MCF 10A (cell line): ENCODE data around the gene CKAP5. TPM values are rescaled to one million over a fixed set of nuclear protein-coding genes. Genes with fewer than 3 reads are reported as not detected.

ENCODE experiments used
- BruUV-seq: library from RNA; stranded (reverse); fragments of 400-500 nt; replicated peaks from 2 replicates; lab custom pipeline; 2021; lab: Mats Ljungman, UMichigan
- CTCF ChIA-PET: fragments of 300-600 bp; sonication (Branson Sonifier 250); formaldehyde crosslinking; extraction: SDS; loops from one replicate; lab custom pipeline; 2021; ENCODE audit warnings: antibody characterized with exemption, inconsistent platforms; lab: Yijun Ruan, JAX
- POLR2A ChIA-PET: fragments of 300-600, 350-650 bp; sonication (Branson Sonifier 250); formaldehyde crosslinking; extraction: SDS; loops from one replicate; lab custom pipeline; 2020; ENCODE audit warnings: antibody characterized with exemption, inconsistent platforms; lab: Yijun Ruan, JAX
- DNase-seq: peaks from one replicate; pipeline ENCODE4 v3.0.0-alpha.2; 2018; ENCODE audit not compliant: unreplicated experiment
- H3K27ac Mint-ChIP-seq: one replicate; pipeline ENCODE4 v1.8.0; 2022; ENCODE audit warnings: mild to moderate bottlenecking, low read depth, mixed read lengths; ENCODE audit not compliant: unreplicated experiment
- H3K27me3 Mint-ChIP-seq: one replicate; pipeline ENCODE4 v1.8.0; 2022; ENCODE audit warnings: mixed read lengths; ENCODE audit not compliant: insufficient read depth, unreplicated experiment
- H3K36me3 Mint-ChIP-seq: one replicate; pipeline ENCODE4 v1.8.0; 2022; ENCODE audit warnings: mild to moderate bottlenecking, moderate library complexity, mixed read lengths; ENCODE audit not compliant: insufficient read depth, unreplicated experiment
- H3K4me1 Mint-ChIP-seq: one replicate; pipeline ENCODE4 v1.8.0; 2022; ENCODE audit warnings: mixed read lengths; ENCODE audit not compliant: insufficient read depth, unreplicated experiment
- H3K4me3 Mint-ChIP-seq: one replicate; pipeline ENCODE4 v1.8.0; 2022; ENCODE audit warnings: mild to moderate bottlenecking, moderate library complexity, mixed read lengths; ENCODE audit not compliant: unreplicated experiment
- H3K9me3 Mint-ChIP-seq: one replicate; pipeline ENCODE4 v1.8.0; 2022; ENCODE audit warnings: mixed read lengths; ENCODE audit not compliant: unreplicated experiment
- CTCF ChIP-seq: fragments of 200-600 bp; IDR thresholded peaks from one replicate; pipeline ENCODE4 v1.8.0; 2022; ENCODE audit warnings: antibody characterized with exemption, mild to moderate bottlenecking; ENCODE audit not compliant: unreplicated experiment
- intact Hi-C: fragments of 100-400 bp; cut with micrococcal nuclease; formaldehyde crosslinking; loops from 2 replicates; pipeline ENCODE4 v1.14.1; 2022
- total RNA-seq: library from RNA; stranded (reverse); gene quantifications from 2 replicates; pipeline ENCODE4 v1.2.3, GENCODE V29; 2022

CKAP5 gene
- total RNA-seq, 1 experiment from 2014 or later, result 193 TPM

- ChIA-PET POLR2A (interaction anchor here (0.6 to 4.4 kb wide), 6 partner anchors 9 to 270 kb away, joined by 3 to 74 read pairs (median 6); partner anchors contain the start of genes ARHGAP1, CKAP5 and ZNF408), CTCF (interaction anchor here (0.7 to 1.9 kb wide), 4 partner anchors 17 to 758 kb away, joined by 3 to 5 read pairs (median 3); partner anchors contain the start of gene CKAP5)
- intact Hi-C loops, result no loop called here
- peaks cover 27% of the 10 kb centered on the region for H3K4me1 Mint-ChIP-seq
- H3K4me3 Mint-ChIP-seq, result peak overlapping the region; percentile 88
- H3K27ac Mint-ChIP-seq, result peak overlapping the region; percentile 82
- TF ChIP-seq CTCF, result no peak
- H3K27me3 Mint-ChIP-seq, result no peaks in the 10 kb centered on the region
- no peaks in the 10 kb centered on the region for H3K36me3 Mint-ChIP-seq
- BruUV-seq, result no TSS peak
- H3K9me3 Mint-ChIP-seq, result no peaks in the 10 kb centered on the region
- no peak for DNase-seq
Measured at GRCh38 chr11:46827995-46828394, 18.1 kb downstream of the CKAP5 start.

- peak overlapping the region; percentile 88 for H3K4me3 Mint-ChIP-seq
- H3K36me3 Mint-ChIP-seq, result no peaks in the 10 kb centered on the region
- BruUV-seq, result TSS peak; percentile 33
- ChIA-PET CTCF (interaction anchor here (0.7 to 2.6 kb wide), 5 partner anchors 10 to 584 kb away, joined by 4 to 12 read pairs (median 6); no protein-coding TSS in a partner anchor), POLR2A (interaction anchor here (0.6 to 4.4 kb wide), 23 partner anchors 8 to 582 kb away, joined by 3 to 74 read pairs (median 4); partner anchors contain the start of genes AMBRA1, ARHGAP1, CKAP5 and CSTPP1)
- intact Hi-C loops, result no loop called here
- peak overlapping the region; percentile 82 for H3K27ac Mint-ChIP-seq
- H3K4me1 Mint-ChIP-seq, result peaks cover 19% of the 10 kb centered on the region
- H3K27me3 Mint-ChIP-seq, result no peaks in the 10 kb centered on the region
- TF ChIP-seq CTCF, result no peak
- no peaks in the 10 kb centered on the region for H3K9me3 Mint-ChIP-seq
- peak; percentile 70 for DNase-seq
Measured at GRCh38 chr11:46826310-46827044, 19.6 kb downstream of the CKAP5 start.

GRCh38 chr11:46808799-46809431, 37.2 kb downstream of the CKAP5 start:
- POLR2A ChIA-PET, result no interaction called here
- peaks cover 86% of the 10 kb centered on the region for H3K36me3 Mint-ChIP-seq

More at GRCh38 chr11:46808799-46809431, 37.2 kb downstream of the CKAP5 start:
- Mint-ChIP-seq H3K27ac (no peak overlapping the region), H3K4me3 (no peak overlapping the region), H3K27me3 (no peaks in the 10 kb centered on the region), H3K4me1 (peaks cover 7% of the 10 kb centered on the region), H3K9me3 (no peaks in the 10 kb centered on the region)
- no TSS peak for BruUV-seq
- TF ChIP-seq CTCF, result peak; percentile 40
- intact Hi-C loops, result no loop called here
- CTCF ChIA-PET, result interaction anchor here (0.6 to 1.0 kb wide), 8 partner anchors 30 to 422 kb away, joined by 3 to 5 read pairs (median 4); no protein-coding TSS in a partner anchor
- DNase-seq, result peak; percentile 52
